ENCODE measurements around the gene KIAA0825.

Gene KIAA0825

DNA sequence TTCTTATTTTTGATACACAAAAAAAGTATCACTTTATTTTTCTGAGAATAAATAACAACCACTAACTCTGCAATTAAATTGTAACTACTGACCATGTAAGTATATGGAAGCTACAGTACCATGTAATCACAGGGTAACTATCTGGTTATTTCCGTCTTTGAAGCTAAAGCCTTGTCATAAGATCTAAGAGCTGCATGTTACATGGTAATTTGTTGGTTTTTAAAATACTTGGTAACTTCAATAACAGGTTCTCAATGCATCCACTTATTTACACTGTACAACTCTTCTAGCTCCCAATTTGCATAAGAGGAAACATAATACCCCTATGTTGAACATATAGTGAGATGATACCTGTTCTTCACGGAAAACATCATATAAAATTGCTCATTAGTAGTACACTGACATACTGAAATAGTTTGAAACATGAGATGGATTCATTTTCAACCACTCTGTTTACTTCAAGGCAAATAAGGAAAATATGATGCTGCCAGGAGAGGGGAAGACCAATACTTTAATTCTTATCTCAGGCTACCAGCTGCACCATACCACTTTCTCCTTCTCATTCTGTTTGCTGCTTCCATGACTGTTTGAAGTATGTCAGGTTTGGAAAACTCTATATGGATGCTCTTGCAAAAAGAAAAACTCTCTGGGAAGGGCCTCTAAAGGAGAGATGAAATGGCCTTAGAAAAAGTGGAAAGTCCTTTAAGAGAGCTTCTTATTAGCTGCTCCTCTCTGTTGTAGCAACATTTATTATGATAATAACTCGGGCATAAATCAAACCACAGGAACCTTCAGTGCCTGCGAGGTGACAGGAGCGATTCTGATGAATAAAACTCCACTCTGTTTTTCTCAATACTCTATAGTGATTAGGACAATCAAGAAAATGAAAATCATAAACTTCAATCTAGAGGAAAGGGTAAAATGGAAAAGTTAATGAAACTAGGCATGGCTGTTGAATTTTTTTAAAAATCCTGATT is 150.2 kb downstream of the KIAA0825 start:
- Histone ChIP-seq H3K36me3 (replicated peaks; ENCODE audit: low read depth, low read length) (no peaks in the 10 kb centered on the region), H4K20me1 (ENCODE audit: insufficient read depth, low read length) (no peaks in the 10 kb centered on the region), H3K27me3 (ENCODE audit: low read depth, low read length) (no peaks in the 10 kb centered on the region), H3K4me2 (ENCODE audit: low read length) (no peak overlapping the region), H3K27ac (ENCODE audit: low read length) (no peak overlapping the region), H3K4me1 (ENCODE audit: low read length) (no peaks in the 10 kb centered on the region), H3K4me3 (ENCODE audit: low read length) (no peak overlapping the region), H2AFZ (ENCODE audit: low read depth, low read length) (no peak overlapping the region), H3K79me2 (ENCODE audit: low read length) (no peaks in the 10 kb centered on the region), H3K9me3 (ENCODE audit: insufficient read depth, low read length) (no peaks in the 10 kb centered on the region), H3K9ac (ENCODE audit: low read length) (no peak overlapping the region)
- TF ChIP-seq EZH2phosphoT487 (IDR thresholded peaks at IDR 0.05; ENCODE audit: low read depth) = no peak
- TF ChIP-seq, protein P1, sequence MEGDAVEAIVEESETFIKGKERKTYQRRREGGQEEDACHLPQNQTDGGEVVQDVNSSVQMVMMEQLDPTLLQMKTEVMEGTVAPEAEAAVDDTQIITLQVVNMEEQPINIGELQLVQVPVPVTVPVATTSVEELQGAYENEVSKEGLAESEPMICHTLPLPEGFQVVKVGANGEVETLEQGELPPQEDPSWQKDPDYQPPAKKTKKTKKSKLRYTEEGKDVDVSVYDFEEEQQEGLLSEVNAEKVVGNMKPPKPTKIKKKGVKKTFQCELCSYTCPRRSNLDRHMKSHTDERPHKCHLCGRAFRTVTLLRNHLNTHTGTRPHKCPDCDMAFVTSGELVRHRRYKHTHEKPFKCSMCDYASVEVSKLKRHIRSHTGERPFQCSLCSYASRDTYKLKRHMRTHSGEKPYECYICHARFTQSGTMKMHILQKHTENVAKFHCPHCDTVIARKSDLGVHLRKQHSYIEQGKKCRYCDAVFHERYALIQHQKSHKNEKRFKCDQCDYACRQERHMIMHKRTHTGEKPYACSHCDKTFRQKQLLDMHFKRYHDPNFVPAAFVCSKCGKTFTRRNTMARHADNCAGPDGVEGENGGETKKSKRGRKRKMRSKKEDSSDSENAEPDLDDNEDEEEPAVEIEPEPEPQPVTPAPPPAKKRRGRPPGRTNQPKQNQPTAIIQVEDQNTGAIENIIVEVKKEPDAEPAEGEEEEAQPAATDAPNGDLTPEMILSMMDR (IDR thresholded peaks at IDR 0.05; ENCODE audit: low read depth, low read length) = no peak

DNA sequence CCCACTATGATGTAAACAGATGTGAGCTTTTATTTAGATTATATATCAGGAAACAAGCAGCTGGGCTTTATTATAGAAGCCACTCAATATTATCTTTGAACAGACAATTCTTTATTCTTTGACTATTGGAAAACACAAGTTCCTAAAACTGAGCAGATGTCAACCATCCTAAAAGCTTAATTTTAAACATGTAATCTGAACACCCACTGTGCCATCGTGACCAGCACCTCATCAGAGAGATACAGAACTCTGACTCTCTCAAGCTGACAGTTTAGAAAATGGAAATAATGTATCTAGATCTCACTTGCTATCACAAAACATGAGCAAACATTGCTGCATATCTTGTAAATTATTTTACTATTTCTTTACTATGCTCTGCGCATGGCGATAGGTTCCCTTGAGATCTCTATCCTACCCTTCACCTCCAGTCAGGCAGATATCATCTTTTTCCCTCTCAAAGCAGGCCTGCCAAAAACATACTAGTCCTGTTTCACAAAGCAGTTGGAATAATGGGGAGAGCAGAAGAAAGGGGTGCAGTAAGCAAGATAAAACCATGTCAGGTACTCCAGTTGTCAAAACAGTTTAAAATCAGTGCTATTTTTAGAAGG is 151.0 kb downstream of the KIAA0825 start:
- Histone ChIP-seq H2AFZ (ENCODE audit: low read depth, low read length) (no peak overlapping the region), H3K4me3 (ENCODE audit: low read length) (no peak overlapping the region), H3K4me2 (ENCODE audit: low read length) (no peak overlapping the region), H3K27ac (ENCODE audit: low read length) (no peak overlapping the region), H3K9ac (ENCODE audit: low read length) (no peak overlapping the region), H3K4me1 (ENCODE audit: low read length) (no peaks in the 10 kb centered on the region), H3K9me3 (ENCODE audit: insufficient read depth, low read length) (no peaks in the 10 kb centered on the region), H3K79me2 (ENCODE audit: low read length) (no peaks in the 10 kb centered on the region), H3K36me3 (replicated peaks; ENCODE audit: low read depth, low read length) (no peaks in the 10 kb centered on the region), H4K20me1 (ENCODE audit: insufficient read depth, low read length) (no peaks in the 10 kb centered on the region), H3K27me3 (ENCODE audit: low read depth, low read length) (no peaks in the 10 kb centered on the region)
- TF ChIP-seq, protein P1 (IDR thresholded peaks at IDR 0.05; ENCODE audit: low read depth, low read length) = no peak
- no peak for TF ChIP-seq EZH2phosphoT487 (IDR thresholded peaks at IDR 0.05; ENCODE audit: low read depth)

DNA sequence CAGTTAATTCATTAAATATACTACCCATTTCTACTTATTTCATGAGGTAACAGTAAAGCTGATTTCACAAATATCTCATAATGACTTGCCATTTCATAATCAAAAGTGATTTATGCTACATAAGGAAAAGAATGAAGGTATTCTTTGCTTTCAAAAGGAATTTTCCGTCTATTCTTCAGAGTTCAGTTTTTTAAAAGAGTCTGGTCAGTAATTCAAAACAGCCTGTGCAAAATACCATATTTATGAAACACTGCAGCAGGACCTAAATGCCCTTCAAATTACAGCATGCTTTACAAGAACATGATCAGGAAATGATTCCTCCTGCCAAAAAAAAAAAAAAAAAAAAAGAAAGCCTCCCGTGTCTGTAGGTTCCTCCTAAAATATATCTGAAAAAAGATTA is 154.7 kb downstream of the KIAA0825 start:
- H3K9me3 ChIP-seq (ENCODE audit: insufficient read depth, low read length) = no peaks in the 10 kb centered on the region
- no peaks in the 10 kb centered on the region for H3K79me2 ChIP-seq (ENCODE audit: low read length)
- H3K4me2 ChIP-seq (ENCODE audit: low read length) = no peak overlapping the region
- no peaks in the 10 kb centered on the region for H4K20me1 ChIP-seq (ENCODE audit: insufficient read depth, low read length)
- H3K36me3 ChIP-seq (replicated peaks; ENCODE audit: low read depth, low read length) = no peaks in the 10 kb centered on the region
- H3K27me3 ChIP-seq (ENCODE audit: low read depth, low read length) = no peaks in the 10 kb centered on the region
- no peak overlapping the region for H3K27ac ChIP-seq (ENCODE audit: low read length)
- peaks cover 4% of the 10 kb centered on the region for H3K4me1 ChIP-seq (ENCODE audit: low read length)
- H2AFZ ChIP-seq (ENCODE audit: low read depth, low read length) = no peak overlapping the region
- H3K9ac ChIP-seq (ENCODE audit: low read length) = no peak overlapping the region
- TF ChIP-seq EZH2phosphoT487 (IDR thresholded peaks at IDR 0.05; ENCODE audit: low read depth) = no peak
- TF ChIP-seq, protein P1 (IDR thresholded peaks at IDR 0.05; ENCODE audit: low read depth, low read length) = no peak
- H3K4me3 ChIP-seq (ENCODE audit: low read length) = no peak overlapping the region

- H3K27ac ChIP-seq (ENCODE audit: low read length) = no peak overlapping the region
- H3K36me3 ChIP-seq (replicated peaks; ENCODE audit: low read depth, low read length) = no peaks in the 10 kb centered on the region
- no peaks in the 10 kb centered on the region for H4K20me1 ChIP-seq (ENCODE audit: insufficient read depth, low read length)
- H3K27me3 ChIP-seq (ENCODE audit: low read depth, low read length) = no peaks in the 10 kb centered on the region
- no peak overlapping the region for H2AFZ ChIP-seq (ENCODE audit: low read depth, low read length)
- H3K4me2 ChIP-seq (ENCODE audit: low read length) = no peak overlapping the region
- TF ChIP-seq, protein P1 (IDR thresholded peaks at IDR 0.05; ENCODE audit: low read depth, low read length) = no peak
- TF ChIP-seq EZH2phosphoT487 (IDR thresholded peaks at IDR 0.05; ENCODE audit: low read depth) = no peak
- no peaks in the 10 kb centered on the region for H3K9me3 ChIP-seq (ENCODE audit: insufficient read depth, low read length)
- H3K9ac ChIP-seq (ENCODE audit: low read length) = no peak overlapping the region
- peaks cover 4% of the 10 kb centered on the region for H3K4me1 ChIP-seq (ENCODE audit: low read length)
- no peaks in the 10 kb centered on the region for H3K79me2 ChIP-seq (ENCODE audit: low read length)
- no peak overlapping the region for H3K4me3 ChIP-seq (ENCODE audit: low read length)
Observed at GRCh38 chr5:94461131-94461530, 157.3 kb downstream of the KIAA0825 start.
